AG04449 (cell line): ENCODE data around the gene ZFYVE27.
"Not testable (repeated sequence)": the region's sequence is repeated elsewhere in the genome, so short reads cannot be mapped to it uniquely, and the experiment has no call there.

ENCODE experiments used
- CTCF ChIA-PET: fragments of 350-600 bp; formaldehyde crosslinking; extraction: SDS; loops from one replicate; lab custom pipeline; 2021; ENCODE audit warnings: antibody characterized with exemption; lab: Yijun Ruan, JAX
- POLR2A ChIA-PET: fragments of 400-600, 350-600 bp; formaldehyde crosslinking; extraction: SDS; loops from one replicate; lab custom pipeline; 2020; ENCODE audit warnings: antibody characterized with exemption, inconsistent platforms; lab: Yijun Ruan, JAX
- DNase-seq: peaks from one replicate; pipeline ENCODE4 v3.0.0-alpha.2; 2010; ENCODE audit warnings: low read depth, low spot score
- H3K4me3 ChIP-seq: 2 replicates; pipeline ENCODE4 v1.5.1; 2011; ENCODE audit warnings: low read depth, mild to moderate bottlenecking, control low read depth, low read length
- TF ChIP-seq, protein P1 (sequence below): IDR thresholded peaks from one replicate; pipeline ENCODE4 v1.5.1; 2011; ENCODE audit warnings: mild to moderate bottlenecking, moderate library complexity, low read length, control low read depth, inconsistent platforms; ENCODE audit not compliant: insufficient read depth; ENCODE audit errors: missing control alignments

Gene ZFYVE27, protein sequence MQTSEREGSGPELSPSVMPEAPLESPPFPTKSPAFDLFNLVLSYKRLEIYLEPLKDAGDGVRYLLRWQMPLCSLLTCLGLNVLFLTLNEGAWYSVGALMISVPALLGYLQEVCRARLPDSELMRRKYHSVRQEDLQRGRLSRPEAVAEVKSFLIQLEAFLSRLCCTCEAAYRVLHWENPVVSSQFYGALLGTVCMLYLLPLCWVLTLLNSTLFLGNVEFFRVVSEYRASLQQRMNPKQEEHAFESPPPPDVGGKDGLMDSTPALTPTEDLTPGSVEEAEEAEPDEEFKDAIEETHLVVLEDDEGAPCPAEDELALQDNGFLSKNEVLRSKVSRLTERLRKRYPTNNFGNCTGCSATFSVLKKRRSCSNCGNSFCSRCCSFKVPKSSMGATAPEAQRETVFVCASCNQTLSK

DNA sequence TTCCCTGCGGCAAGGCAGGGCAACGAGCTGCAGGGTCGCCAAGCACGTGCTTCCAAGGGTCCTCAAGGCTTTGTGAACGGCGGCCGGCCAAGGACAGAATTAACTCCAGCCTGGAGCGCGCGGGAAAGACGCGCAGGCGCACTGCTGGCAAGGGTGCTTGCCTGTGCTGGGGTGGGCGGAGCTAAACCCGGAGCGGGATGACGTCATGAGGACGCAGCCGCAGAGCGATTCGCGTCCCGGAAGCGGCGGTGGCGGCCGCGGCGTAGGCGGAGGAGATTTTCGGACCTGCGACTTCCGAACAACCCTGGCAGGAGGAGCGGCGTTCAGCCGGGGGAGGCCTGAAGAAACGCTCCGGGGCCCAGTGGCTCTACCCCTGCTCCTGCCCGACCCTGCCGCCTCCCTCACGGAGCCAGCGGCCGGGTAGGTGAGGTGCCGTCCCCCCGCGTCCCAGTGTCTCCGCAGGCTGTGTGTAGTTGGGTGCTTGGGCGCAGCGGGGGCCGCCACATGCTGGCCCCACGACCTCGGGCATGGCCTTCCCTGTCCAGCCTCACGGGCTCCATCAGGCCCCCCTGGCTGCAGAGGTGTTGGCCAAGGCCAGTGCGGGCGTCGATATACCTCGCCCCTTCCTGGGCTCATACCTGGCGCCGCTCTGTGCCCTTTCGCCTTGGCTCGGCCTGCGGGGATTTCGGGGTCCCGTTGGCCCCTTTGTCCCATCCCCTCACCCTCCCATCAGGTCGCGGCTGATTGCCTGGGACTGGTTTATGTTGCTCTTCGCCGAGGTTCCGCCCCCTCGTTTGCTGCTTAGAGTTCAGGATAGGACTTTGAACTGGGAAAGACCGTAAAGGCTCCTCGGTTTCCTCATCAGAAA lies at the start of gene ZFYVE27:
Gene ZFYVE27 (plus strand): TSS at position 227 of the 868 bp plus-strand sequence. CDS start 1,350 bp downstream, outside the sequence.
- TF ChIP-seq, protein P1, sequence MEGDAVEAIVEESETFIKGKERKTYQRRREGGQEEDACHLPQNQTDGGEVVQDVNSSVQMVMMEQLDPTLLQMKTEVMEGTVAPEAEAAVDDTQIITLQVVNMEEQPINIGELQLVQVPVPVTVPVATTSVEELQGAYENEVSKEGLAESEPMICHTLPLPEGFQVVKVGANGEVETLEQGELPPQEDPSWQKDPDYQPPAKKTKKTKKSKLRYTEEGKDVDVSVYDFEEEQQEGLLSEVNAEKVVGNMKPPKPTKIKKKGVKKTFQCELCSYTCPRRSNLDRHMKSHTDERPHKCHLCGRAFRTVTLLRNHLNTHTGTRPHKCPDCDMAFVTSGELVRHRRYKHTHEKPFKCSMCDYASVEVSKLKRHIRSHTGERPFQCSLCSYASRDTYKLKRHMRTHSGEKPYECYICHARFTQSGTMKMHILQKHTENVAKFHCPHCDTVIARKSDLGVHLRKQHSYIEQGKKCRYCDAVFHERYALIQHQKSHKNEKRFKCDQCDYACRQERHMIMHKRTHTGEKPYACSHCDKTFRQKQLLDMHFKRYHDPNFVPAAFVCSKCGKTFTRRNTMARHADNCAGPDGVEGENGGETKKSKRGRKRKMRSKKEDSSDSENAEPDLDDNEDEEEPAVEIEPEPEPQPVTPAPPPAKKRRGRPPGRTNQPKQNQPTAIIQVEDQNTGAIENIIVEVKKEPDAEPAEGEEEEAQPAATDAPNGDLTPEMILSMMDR: no peak
- POLR2A ChIA-PET: interaction anchor here (0.7 to 2.3 kb wide), 6 partner anchors 10 to 50 kb away, joined by 3 to 11 read pairs (median 4); partner anchors contain the start of genes AVPI1 and MARVELD1
- H3K4me3 ChIP-seq: peak within 1 kb of the TSS; percentile 97
- CTCF ChIA-PET: interaction anchor here (1.1 to 14.2 kb wide), 9 partner anchors 8 to 198 kb away, joined by 3 to 664 read pairs (median 9); partner anchors contain the start of genes ANKRD2, AVPI1 and MARVELD1
- no peak for DNase-seq

DNA sequence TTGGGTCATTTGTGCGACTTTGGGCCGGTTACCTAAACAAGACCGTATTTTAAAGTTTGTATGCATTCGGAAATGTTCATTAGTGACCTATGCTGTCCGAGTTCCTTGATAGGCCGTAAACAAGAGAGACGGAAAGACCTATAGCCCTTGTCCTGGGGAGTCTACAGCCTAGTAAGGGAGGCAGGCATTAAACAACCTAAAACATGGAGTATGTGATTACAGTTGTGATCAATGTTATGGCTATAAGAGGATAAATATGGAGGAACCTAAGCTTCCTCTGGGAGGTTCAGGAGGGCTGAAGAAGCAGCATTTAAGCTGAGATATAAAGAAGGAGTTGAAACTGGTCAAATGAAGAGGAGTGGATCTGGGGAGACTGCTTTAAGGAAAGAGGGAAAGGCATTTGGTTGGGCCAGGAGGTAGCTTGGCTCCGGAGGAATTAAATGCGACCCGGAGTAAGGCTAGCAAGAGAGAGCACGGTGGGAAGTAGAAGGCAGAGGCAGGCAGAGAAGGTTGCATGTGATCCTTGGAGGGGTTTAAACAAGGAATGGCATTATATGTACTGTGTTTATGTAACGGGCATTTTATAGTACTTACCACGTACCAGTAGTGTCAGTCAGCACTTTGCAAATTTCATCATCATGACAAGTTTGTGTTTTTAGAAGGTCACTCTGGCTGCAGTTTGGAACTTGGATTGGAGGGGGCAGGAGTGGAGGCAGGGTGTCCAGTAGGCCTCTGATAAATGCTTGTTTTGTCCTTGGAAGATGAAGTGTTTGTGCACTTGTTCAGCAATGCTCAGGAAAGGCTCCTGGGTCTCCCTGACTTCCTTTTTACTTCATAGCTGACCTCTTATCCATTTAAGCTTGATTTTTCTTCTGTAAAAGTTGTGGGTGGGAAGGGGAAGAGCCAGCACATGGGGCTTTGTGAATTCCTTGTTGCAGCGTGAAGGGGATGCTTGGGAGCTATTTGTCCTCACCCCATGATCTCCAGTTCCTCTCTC lies 48.8 kb upstream of the ZFYVE27 start:
- ChIA-PET POLR2A (interaction anchor here (0.9 to 4.3 kb wide), 8 partner anchors 21 to 145 kb away, joined by 3 to 46 read pairs (median 6); partner anchors contain the start of gene MARVELD1), CTCF (interaction anchor here (1.1 to 11.6 kb wide), 10 partner anchors 10 to 280 kb away, joined by 3 to 305 read pairs (median 18); partner anchors contain the start of genes MARVELD1 and ZFYVE27)
- DNase-seq: peak; percentile 82
- TF ChIP-seq, protein P1: no peak
- H3K4me3 ChIP-seq: peak overlapping the region; percentile 38

DNA sequence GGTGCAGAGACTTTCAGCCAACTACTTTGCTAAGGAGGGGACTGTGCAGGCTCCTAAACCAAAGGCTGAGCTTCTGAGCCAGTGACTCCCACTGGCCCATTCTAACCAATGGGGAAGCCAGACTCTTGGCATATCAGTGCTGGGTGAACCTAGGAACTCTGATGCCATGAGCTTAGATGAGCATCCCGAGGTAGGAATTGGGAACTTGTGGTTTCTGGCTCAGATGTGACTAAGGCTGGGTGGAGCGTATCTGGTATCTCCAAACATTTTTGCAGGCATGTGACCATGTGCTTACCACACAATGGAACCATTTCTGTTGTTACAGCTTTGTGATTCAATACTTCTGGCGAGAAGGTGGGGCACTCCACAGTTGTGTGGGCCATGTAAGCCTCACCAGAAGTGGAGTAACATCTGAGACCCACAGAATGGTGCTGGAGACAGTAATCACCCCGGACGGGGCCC lies 47.3 kb upstream of the ZFYVE27 start:
- TF ChIP-seq, protein P1: no peak
- DNase-seq: peak; percentile 91
- POLR2A ChIA-PET: interaction anchor here (0.8 to 4.3 kb wide), 5 partner anchors 11 to 34 kb away, joined by 3 to 46 read pairs (median 5); partner anchors contain the start of gene MARVELD1
- CTCF ChIA-PET: interaction anchor here (1.0 to 11.6 kb wide), 5 partner anchors 14 to 43 kb away, joined by 4 to 305 read pairs (median 9); partner anchors contain the start of gene MARVELD1
- no peak overlapping the region for H3K4me3 ChIP-seq

DNA sequence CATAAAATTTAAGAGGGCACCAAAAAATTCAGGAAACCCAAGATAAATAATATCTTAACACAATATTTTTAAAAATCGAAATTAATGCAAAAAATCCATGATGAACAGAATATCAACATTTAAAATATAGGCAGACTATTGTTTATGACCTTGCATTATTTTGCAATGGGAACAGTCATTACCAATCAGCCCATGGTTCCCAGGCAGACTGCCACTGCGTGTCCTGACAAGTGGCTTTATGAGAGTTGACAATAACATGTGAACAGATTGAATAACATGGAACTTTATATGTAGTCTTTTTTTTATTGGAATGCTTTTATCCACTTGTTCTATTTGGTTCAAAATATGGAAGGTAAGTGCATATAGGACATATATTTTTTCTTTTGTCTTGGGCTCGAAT lies 46.8 kb upstream of the ZFYVE27 start:
- no peak overlapping the region for H3K4me3 ChIP-seq
- TF ChIP-seq, protein P1: no peak
- CTCF ChIA-PET: interaction anchor here (1.0 to 11.6 kb wide), 4 partner anchors 14 to 42 kb away, joined by 4 to 305 read pairs (median 43); partner anchors contain the start of gene MARVELD1
- no peak for DNase-seq
- POLR2A ChIA-PET: interaction anchor here (0.8 to 4.3 kb wide), 4 partner anchors 12 to 34 kb away, joined by 3 to 46 read pairs (median 5); partner anchors contain the start of gene MARVELD1

DNA sequence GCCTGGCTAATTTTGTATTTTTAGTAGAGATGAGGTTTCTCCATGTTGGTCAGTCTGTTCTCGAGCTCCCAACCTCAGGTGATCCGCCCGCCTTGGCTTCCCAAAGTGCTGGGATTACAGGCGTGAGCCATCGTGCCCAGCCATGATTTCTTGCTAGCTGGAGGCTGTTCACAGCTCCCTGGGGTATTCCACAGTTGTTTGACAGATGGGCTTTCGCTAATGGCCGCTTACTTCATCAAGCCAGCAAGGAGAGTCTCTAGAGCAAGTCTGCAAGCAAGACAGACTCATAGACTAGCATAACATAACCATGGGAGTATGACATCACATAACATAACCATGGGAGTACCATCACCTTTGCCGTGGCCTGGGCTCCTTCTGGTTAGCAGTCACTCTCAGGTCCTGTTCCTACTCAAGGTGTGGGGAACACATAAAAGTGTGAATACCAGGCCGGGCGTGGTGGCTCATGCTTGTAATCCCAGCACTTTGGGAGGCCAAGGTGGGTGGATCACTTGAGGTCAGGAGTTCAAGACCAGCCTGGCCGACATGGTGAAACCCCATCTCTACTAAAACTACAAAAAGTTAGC lies 38.8 kb upstream of the ZFYVE27 start:
- DNase-seq, H3K4me3 ChIP-seq: not testable (repeated sequence)
- ChIA-PET CTCF (interaction anchor here (1.0 to 5.7 kb wide), 7 partner anchors 8 to 35 kb away, joined by 3 to 68 read pairs (median 6); partner anchors contain the start of gene AVPI1), POLR2A (interaction anchor here (0.5 kb wide), 1 partner anchor 18 kb away, joined by 3 read pairs; no protein-coding TSS in a partner anchor)
